Endodermal cell (in vitro differentiated cells): Measurements from ENCODE around the gene RFTN1. TPM values are rescaled to one million over a fixed set of nuclear protein-coding genes. Genes with fewer than 3 reads are reported as not detected.

ENCODE experiments used
- DNase-seq: peaks from one replicate; pipeline ENCODE4 v3.0.0-alpha.2; 2017
- H3K27ac ChIP-seq: 2 replicates; pipeline ENCODE4 v1.5.1; 2013; ENCODE audit warnings: mild to moderate bottlenecking, low read depth, low read length, moderate library complexity
- H3K27me3 ChIP-seq: 2 replicates; pipeline ENCODE4 v1.6.1; 2013; ENCODE audit warnings: mild to moderate bottlenecking, low read length, moderate library complexity; ENCODE audit not compliant: insufficient read depth, control insufficient read depth, poor library complexity, severe bottlenecking
- H3K36me3 ChIP-seq: 2 replicates; pipeline ENCODE4 v1.7.0; 2013; ENCODE audit warnings: mild to moderate bottlenecking, low read length, moderate library complexity; ENCODE audit not compliant: control insufficient read depth, insufficient read depth
- H3K4me1 ChIP-seq: one replicate; pipeline ENCODE4 v1.7.0; 2013; ENCODE audit warnings: low read length; ENCODE audit not compliant: control insufficient read depth, insufficient read depth
- H3K4me3 ChIP-seq: 2 replicates; pipeline ENCODE4 v1.5.1; 2013; ENCODE audit warnings: mild to moderate bottlenecking, low read length, moderate library complexity
- H3K9ac ChIP-seq: 2 replicates; pipeline ENCODE4 v1.6.1; 2013; ENCODE audit warnings: mild to moderate bottlenecking, low read length, moderate library complexity; ENCODE audit not compliant: poor library complexity, severe bottlenecking; ENCODE audit errors: extremely low read depth
- H3K9me3 ChIP-seq: 2 replicates; pipeline ENCODE4 v1.6.1; 2013; ENCODE audit warnings: mild to moderate bottlenecking, low read length, moderate library complexity; ENCODE audit not compliant: control insufficient read depth
- H3K27ac Mint-ChIP-seq: 2 replicates; pipeline ENCODE4 v1.8.0; 2020; ENCODE audit warnings: mixed read lengths
- H3K27me3 Mint-ChIP-seq: 2 replicates; pipeline ENCODE4 v1.8.0; 2021; ENCODE audit warnings: mild to moderate bottlenecking, mixed read lengths; ENCODE audit not compliant: insufficient read depth
- H3K36me3 Mint-ChIP-seq: 2 replicates; pipeline ENCODE4 v1.8.0; 2020; ENCODE audit warnings: low read depth, mixed read lengths
- H3K4me1 Mint-ChIP-seq: 2 replicates; pipeline ENCODE4 v1.8.0; 2020; ENCODE audit warnings: mixed read lengths
- H3K4me3 Mint-ChIP-seq: 2 replicates; pipeline ENCODE4 v1.8.0; 2020; ENCODE audit warnings: mild to moderate bottlenecking, moderate library complexity, mixed read lengths
- H3K9me3 Mint-ChIP-seq: 2 replicates; pipeline ENCODE4 v1.8.0; 2020; ENCODE audit warnings: mild to moderate bottlenecking, mixed read lengths
- CTCF ChIP-seq: fragments of 200-600 bp; sonication (generic); conservative IDR thresholded peaks from 2 replicates; pipeline ENCODE4 v1.5.0; 2021; ENCODE audit warnings: antibody characterized with exemption, mild to moderate bottlenecking
- WGBS, 2 experiments: methylation state at CpG; one replicate each; pipeline versions ENCODE4 v1.1.5 to v1.1.7; 2013; ENCODE audit warnings: missing lambda C conversion rate in 2 of 2, mixed read lengths in 1 of 2; ENCODE audit not compliant: insufficient coverage in 1 of 2, insufficient read length in 1 of 2; 5-methylcytosine and 5-hydroxymethylcytosine counted together
- total RNA-seq, 2 donors: library from RNA; stranded (reverse); fragmentation: NEBNext Ultra II Directional in 1 of 2; extraction: Animal tissue kit (Norgen Biotek cat#: 25700) in 1 of 2; gene quantifications; 2 replicates in 1 of 2; 3 replicates in 1 of 2; pipeline ENCODE4 v1.2.1, GENCODE V29; 2021

The RFTN1 gene
- total RNA-seq, 2 donors from 2014 or later: 0.80 to 1.1 TPM

- 94 to 100% methylated on average over 2 of the region's 2 CpGs for WGBS, 2 experiments
- H3K9ac ChIP-seq: no peak overlapping the region
- TF ChIP-seq CTCF: no peak
- no peaks in the 10 kb centered on the region for H3K9me3 Mint-ChIP-seq
- H3K36me3 ChIP-seq: no peaks in the 10 kb centered on the region
- H3K9me3 ChIP-seq: no peaks in the 10 kb centered on the region
- H3K4me3 ChIP-seq: no peak overlapping the region
- H3K27me3 Mint-ChIP-seq: peaks cover 9% of the 10 kb centered on the region
- H3K27ac Mint-ChIP-seq: no peak overlapping the region
- H3K27me3 ChIP-seq: no peaks in the 10 kb centered on the region
- no peaks in the 10 kb centered on the region for H3K36me3 Mint-ChIP-seq
- no peak for DNase-seq
- peaks cover 4% of the 10 kb centered on the region for H3K4me1 Mint-ChIP-seq
- H3K4me1 ChIP-seq: no peaks in the 10 kb centered on the region
- no peak overlapping the region for H3K4me3 Mint-ChIP-seq
- no peak overlapping the region for H3K27ac ChIP-seq
Measured at GRCh38 chr3:16523778-16524177, 10.3 kb upstream of the RFTN1 start.

- no peak overlapping the region for H3K4me3 Mint-ChIP-seq
- H3K9ac ChIP-seq: no peak overlapping the region
- no peaks in the 10 kb centered on the region for H3K9me3 Mint-ChIP-seq
- H3K4me3 ChIP-seq: no peak overlapping the region
- no peak overlapping the region for H3K27ac Mint-ChIP-seq
- H3K36me3 ChIP-seq: no peaks in the 10 kb centered on the region
- no peak for DNase-seq
- H3K4me1 ChIP-seq: no peaks in the 10 kb centered on the region
- H3K27me3 Mint-ChIP-seq: peaks cover 13% of the 10 kb centered on the region
- H3K36me3 Mint-ChIP-seq: no peaks in the 10 kb centered on the region
- no peak overlapping the region for H3K27ac ChIP-seq
- H3K9me3 ChIP-seq: no peaks in the 10 kb centered on the region
- peaks cover 4% of the 10 kb centered on the region for H3K4me1 Mint-ChIP-seq
- no peaks in the 10 kb centered on the region for H3K27me3 ChIP-seq
- no peak for TF ChIP-seq CTCF
Measured at GRCh38 chr3:16522834-16523233, 9.3 kb upstream of the RFTN1 start.

- Histone ChIP-seq H3K4me3 (no peak overlapping the region), H3K4me1 (no peaks in the 10 kb centered on the region), H3K36me3 (no peaks in the 10 kb centered on the region), H3K27me3 (peaks cover 6% of the 10 kb centered on the region), H3K9ac (no peak overlapping the region), H3K27ac (no peak overlapping the region), H3K9me3 (no peaks in the 10 kb centered on the region)
- H3K4me3 Mint-ChIP-seq: no peak overlapping the region
- WGBS, 2 experiments: 86% methylated on average over 5 of the region's 5 CpGs
- H3K27ac Mint-ChIP-seq: no peak overlapping the region
- no peak for TF ChIP-seq CTCF
- no peaks in the 10 kb centered on the region for H3K9me3 Mint-ChIP-seq
- H3K27me3 Mint-ChIP-seq: peaks cover 15% of the 10 kb centered on the region
- no peaks in the 10 kb centered on the region for H3K36me3 Mint-ChIP-seq
- no peak for DNase-seq
- peaks cover 6% of the 10 kb centered on the region for H3K4me1 Mint-ChIP-seq
Measured at GRCh38 chr3:16520970-16521881, 7.7 kb upstream of the RFTN1 start.
